HepG2 (cell line): ENCODE results near the gene SPAG4. TPM values are rescaled to one million over a fixed set of nuclear protein-coding genes. Genes with fewer than 3 reads are reported as not detected.

ENCODE experiments used
- EED ChIP-seq: sonication (generic); formaldehyde crosslinking; IDR thresholded peaks from 2 replicates; pipeline ENCODE4 v1.5.0; 2020; ENCODE audit warnings: mild to moderate bottlenecking, missing genetic modification reagents
- HMGXB3 ChIP-seq: sonication (generic); formaldehyde crosslinking; IDR thresholded peaks from 2 replicates; pipeline ENCODE4 v1.4.0; 2020; ENCODE audit warnings: missing genetic modification reagents, borderline replicate concordance
- HOXA3 ChIP-seq: sonication (generic); formaldehyde crosslinking; IDR thresholded peaks from 2 replicates; pipeline ENCODE4 v1.5.0; 2020; ENCODE audit warnings: missing genetic modification reagents
- HOXA5 ChIP-seq: sonication (generic); formaldehyde crosslinking; IDR thresholded peaks from 2 replicates; pipeline ENCODE4 v1.4.0; 2020; ENCODE audit warnings: missing genetic modification reagents
- HOXD1 ChIP-seq: sonication (generic); formaldehyde crosslinking; IDR thresholded peaks from 2 replicates; pipeline ENCODE4 v1.5.0; 2020; ENCODE audit warnings: missing genetic modification reagents
- ISX ChIP-seq: sonication (generic); formaldehyde crosslinking; conservative IDR thresholded peaks from 2 replicates; pipeline ENCODE4 v1.5.0; 2020; ENCODE audit warnings: missing genetic modification reagents
- JDP2 ChIP-seq: sonication (generic); formaldehyde crosslinking; IDR thresholded peaks from 2 replicates; pipeline ENCODE4 v1.8.1; 2022; ENCODE audit warnings: missing genetic modification reagents, borderline replicate concordance
- RAD21 ChIP-seq: fragments of 450-650 bp; formaldehyde crosslinking; IDR thresholded peaks from 2 replicates; pipeline ENCODE4 v1.5.0; 2020; ENCODE audit warnings: mild to moderate bottlenecking
- RORA ChIP-seq: sonication (generic); formaldehyde crosslinking; IDR thresholded peaks from 2 replicates; pipeline ENCODE4 v1.5.0; 2020; ENCODE audit warnings: mild to moderate bottlenecking, missing genetic modification reagents, moderate library complexity
- TBX2 ChIP-seq: sonication (generic); formaldehyde crosslinking; IDR thresholded peaks from 2 replicates; pipeline ENCODE4 v1.5.0; 2020; ENCODE audit warnings: missing genetic modification reagents, mild to moderate bottlenecking, borderline replicate concordance
- TCF7 ChIP-seq: sonication (generic); IDR thresholded peaks from 2 replicates; pipeline ENCODE4 v1.6.1; 2016; ENCODE audit warnings: antibody characterized with exemption, low read depth
- TRAFD1 ChIP-seq: sonication (generic); formaldehyde crosslinking; IDR thresholded peaks from 2 replicates; pipeline ENCODE4 v1.5.1; 2020; ENCODE audit warnings: missing genetic modification reagents, mild to moderate bottlenecking, borderline replicate concordance
- ZBTB39 ChIP-seq: sonication (generic); formaldehyde crosslinking; IDR thresholded peaks from 2 replicates; pipeline ENCODE4 v1.5.0; 2020; ENCODE audit warnings: missing genetic modification reagents
- ZBTB4 ChIP-seq: sonication (generic); formaldehyde crosslinking; IDR thresholded peaks from 2 replicates; pipeline ENCODE4 v1.4.0; 2020; ENCODE audit warnings: missing genetic modification reagents, mild to moderate bottlenecking, borderline replicate concordance
- ZNF496 ChIP-seq: sonication (generic); formaldehyde crosslinking; IDR thresholded peaks from 2 replicates; pipeline ENCODE4 v1.8.1; 2023; ENCODE audit warnings: mild to moderate bottlenecking, moderate library complexity, missing genetic modification reagents; ENCODE audit not compliant: insufficient replicate concordance
- ZNF724P ChIP-seq: sonication (generic); formaldehyde crosslinking; IDR thresholded peaks from 2 replicates; pipeline ENCODE4 v1.8.0; 2022; ENCODE audit warnings: missing genetic modification reagents, borderline replicate concordance
- polyA plus RNA-seq, 8 experiments: library from polyadenylated mRNA; depleted of rRNA in 3 of 8; stranded (reverse) in 7 of 8; unstranded in 1 of 8; fragments of >200 nt; fragmentation: Illumina TruSeq in 4 of 8; extraction: Trizol in 4 of 8; gene quantifications; 2 replicates each; pipeline versions ENCODE4 v1.2.1 to v1.2.3, GENCODE V29; 2011 to 2016; ENCODE audit warnings: low read depth in 4 of 8, missing spikeins in 1 of 8, mixed read lengths in 1 of 8; ENCODE audit not compliant: insufficient read depth in 1 of 8
- total RNA-seq, 5 experiments: library from RNA; depleted of rRNA; stranded (reverse); fragments of >200 nt; fragmentation: Illumina TruSeq; extraction: Trizol; gene quantifications; 2 replicates each; pipeline ENCODE4 v1.2.3, GENCODE V29; 2016; ENCODE audit warnings: low read depth in 1 of 5

The SPAG4 gene
- total and polyA plus RNA-seq, 2 of the 13 experiments (the other 11 are each of a cell fraction or from before 2014, with no cell fraction given) = 5.8 to 137 TPM

GRCh38 chr20:35619196-35620095 lies 3.8 kb downstream of the SPAG4 start (continued):
- TF ChIP-seq HMGXB3 (CRISPR knock-in tag) (peak; percentile 67), HOXA5 (CRISPR knock-in tag) (peak; percentile 99), TRAFD1 (peak; percentile 97; the same call in 1 of the 2 replicates), EED (CRISPR knock-in tag) (no peak; the same call in 1 of the 2 replicates), HOXA3 (peak; percentile 90), RAD21 (CRISPR knock-in tag) (peak; percentile 78), TBX2 (CRISPR knock-in tag) (peak; percentile 90), ISX (CRISPR knock-in tag) (peak; percentile 70; the same call in 1 of the 2 replicates), ZBTB39 (CRISPR knock-in tag) (peak; percentile 95), RORA (CRISPR knock-in tag) (no peak), JDP2 (CRISPR knock-in tag) (0 out of 2 replicates have a peak, but pooled peaks have one; percentile 10), ZNF724P (0 out of 2 replicates have a peak, but pooled peaks have one; percentile 85), ZNF496 (CRISPR knock-in tag) (no peak), ZBTB4 (CRISPR knock-in tag) (0 out of 2 replicates have a peak, but pooled peaks have one; percentile 93), HOXD1 (CRISPR knock-in tag) (peak; percentile 76; the same call in 1 of the 2 replicates), TCF7 (no peak)
